ENCODE results near the gene MDP1.
"Not testable (repeated sequence)": the region's sequence is repeated elsewhere in the genome, so short reads cannot be mapped to it uniquely, and the experiment has no call there.

The MDP1 gene

GRCh38 chr14:24249230-24250021 lies 33.6 kb upstream of the MDP1 start:
- no CpG with 5 or more reads among the region's 13 CpGs for WGBS (ENCODE audit: insufficient coverage, insufficient read length)
- Histone ChIP-seq H3K36me3 (ENCODE audit: control insufficient read depth, insufficient read depth, low read length) (no peaks in the 10 kb centered on the region), H3K27me3 (ENCODE audit: control insufficient read depth, insufficient read depth, low read length) (no peaks in the 10 kb centered on the region), H3K4me1 (ENCODE audit: control insufficient read depth, insufficient read depth, low read length) (no peaks in the 10 kb centered on the region), H3K4me3 (ENCODE audit: low read length) (no peak overlapping the region), H3K9me3 (ENCODE audit: control insufficient read depth, insufficient read depth, low read length) (no peaks in the 10 kb centered on the region), H3K27ac (ENCODE audit: low read length) (no peak overlapping the region)
- DNase-seq (ENCODE audit: low read depth, low spot score) = no peak

DNA sequence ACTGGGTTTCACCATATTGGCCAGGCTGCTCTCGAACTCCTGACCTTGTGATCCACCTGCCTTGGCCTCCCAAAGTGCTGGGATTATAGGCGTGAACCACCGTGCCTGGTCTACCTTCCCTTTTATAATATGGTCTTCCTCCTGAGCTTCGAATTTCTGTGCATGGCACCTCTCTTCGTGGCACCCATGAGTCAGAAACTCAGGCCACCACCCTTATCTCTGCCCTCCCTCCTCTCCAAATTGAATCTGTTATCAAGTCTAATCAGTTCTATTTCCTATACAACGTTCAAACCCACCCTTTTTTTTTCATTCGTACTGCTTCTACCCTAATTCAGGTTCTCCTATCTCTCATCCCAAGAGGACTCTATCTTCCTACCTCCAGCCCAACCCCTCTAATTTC lies 31.6 kb upstream of the MDP1 start:
- Histone ChIP-seq H3K4me1 (ENCODE audit: control insufficient read depth, insufficient read depth, low read length) (no peaks in the 10 kb centered on the region; the same call in 1 of the 2 replicates), H3K27ac (ENCODE audit: low read length) (no peak overlapping the region), H3K4me3 (ENCODE audit: low read length) (no peak overlapping the region), H3K27me3 (ENCODE audit: control insufficient read depth, insufficient read depth, low read length) (no peaks in the 10 kb centered on the region), H3K9me3 (ENCODE audit: control insufficient read depth, insufficient read depth, low read length) (no peaks in the 10 kb centered on the region), H3K36me3 (ENCODE audit: control insufficient read depth, insufficient read depth, low read length) (no peaks in the 10 kb centered on the region)
- DNase-seq (ENCODE audit: low read depth, low spot score) = no peak
- 100% methylated on average over 2 of the region's 7 CpGs for WGBS (ENCODE audit: insufficient coverage, insufficient read length)

- no peaks in the 10 kb centered on the region for H3K9me3 ChIP-seq (ENCODE audit: control insufficient read depth, insufficient read depth, low read length)
- H3K4me1 ChIP-seq (ENCODE audit: control insufficient read depth, insufficient read depth, low read length) = no peaks in the 10 kb centered on the region; the same call in 1 of the 2 replicates
- no peaks in the 10 kb centered on the region for H3K27me3 ChIP-seq (ENCODE audit: control insufficient read depth, insufficient read depth, low read length)
- no peak overlapping the region for H3K4me3 ChIP-seq (ENCODE audit: low read length)
- H3K27ac ChIP-seq (ENCODE audit: low read length) = no peak overlapping the region
- DNase-seq (ENCODE audit: low read depth, low spot score) = no peak
- no peaks in the 10 kb centered on the region for H3K36me3 ChIP-seq (ENCODE audit: control insufficient read depth, insufficient read depth, low read length)
- no CpG with 5 or more reads among the region's 3 CpGs for WGBS (ENCODE audit: insufficient coverage, insufficient read length)
Measured at GRCh38 chr14:24246765-24247212, 30.9 kb upstream of the MDP1 start.

- not testable (repeated sequence) for H3K4me1 ChIP-seq (ENCODE audit: control insufficient read depth, insufficient read depth, low read length); DNase-seq (ENCODE audit: low read depth, low spot score); H3K27ac ChIP-seq (ENCODE audit: low read length); H3K9me3 ChIP-seq (ENCODE audit: control insufficient read depth, insufficient read depth, low read length); H3K4me3 ChIP-seq (ENCODE audit: low read length); H3K27me3 ChIP-seq (ENCODE audit: control insufficient read depth, insufficient read depth, low read length); H3K36me3 ChIP-seq (ENCODE audit: control insufficient read depth, insufficient read depth, low read length)
- no CpG with 5 or more reads among the region's 11 CpGs for WGBS (ENCODE audit: insufficient coverage, insufficient read length)
Measured at GRCh38 chr14:24245350-24245749, 29.5 kb upstream of the MDP1 start.

DNA sequence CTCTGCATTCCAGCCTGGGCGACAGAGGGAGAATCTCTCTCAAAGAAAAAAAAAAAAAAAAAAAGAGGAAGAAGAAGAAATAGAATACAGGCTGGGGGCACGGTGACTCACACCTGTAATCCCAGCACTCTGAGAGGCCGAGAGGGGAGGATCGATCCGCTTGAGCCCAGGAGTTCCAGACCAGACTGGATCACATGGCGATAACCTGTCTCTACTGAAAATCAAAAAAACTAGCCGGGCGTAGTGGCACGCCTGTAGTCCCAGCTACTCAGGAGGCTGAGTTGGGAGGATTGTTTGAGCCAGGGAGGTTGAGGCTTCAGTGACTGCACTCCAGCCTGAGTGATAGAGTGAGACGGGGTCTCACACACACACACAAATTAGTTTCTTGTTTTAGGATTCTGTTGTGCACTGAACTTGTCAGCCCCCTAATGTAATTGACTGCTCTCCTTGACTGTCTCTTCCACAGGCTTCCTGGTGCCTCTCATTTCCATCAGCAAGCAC lies 27.5 kb upstream of the MDP1 start:
- H3K27ac ChIP-seq (ENCODE audit: low read length) = no peak overlapping the region

DNA sequence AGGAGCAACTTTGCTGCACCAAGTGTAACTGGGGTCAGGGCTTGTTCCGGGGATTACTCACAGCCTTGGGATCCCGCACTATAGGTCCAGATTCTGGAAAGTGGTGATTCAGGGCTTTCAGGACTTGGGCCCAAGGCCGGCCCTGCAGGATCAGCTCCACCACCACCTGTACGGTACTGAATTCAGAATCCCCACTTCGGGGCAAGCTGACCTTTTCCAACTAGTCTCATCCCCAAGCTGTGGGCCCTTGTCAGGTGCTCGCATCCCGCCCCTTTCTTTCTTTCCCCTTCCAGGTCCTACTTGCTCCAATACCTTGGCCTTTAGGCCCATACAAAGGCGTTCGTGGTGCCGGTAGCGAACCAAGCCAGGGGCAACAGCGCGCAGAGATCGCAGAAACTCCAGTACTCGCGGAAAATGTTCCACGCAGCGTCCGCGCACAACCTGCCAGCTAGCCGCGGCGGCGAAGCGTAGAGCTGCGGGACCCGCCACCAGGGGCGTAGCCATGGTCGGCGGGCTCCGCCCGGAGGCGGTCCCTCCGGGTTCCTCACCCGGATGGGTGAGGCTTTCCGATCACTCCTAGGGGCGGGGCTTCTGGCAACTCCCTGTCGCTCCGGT lies 26.1 kb upstream of the MDP1 start:
- Histone ChIP-seq H3K4me3 (ENCODE audit: low read length) (peak overlapping the region; percentile 81), H3K27me3 (ENCODE audit: control insufficient read depth, insufficient read depth, low read length) (no peaks in the 10 kb centered on the region), H3K4me1 (ENCODE audit: control insufficient read depth, insufficient read depth, low read length) (peaks cover 2% of the 10 kb centered on the region; the same call in 1 of the 2 replicates), H3K9me3 (ENCODE audit: control insufficient read depth, insufficient read depth, low read length) (no peaks in the 10 kb centered on the region), H3K27ac (ENCODE audit: low read length) (no peak overlapping the region), H3K36me3 (ENCODE audit: control insufficient read depth, insufficient read depth, low read length) (peaks cover 22% of the 10 kb centered on the region)
- WGBS (ENCODE audit: insufficient coverage, insufficient read length) = no CpG with 5 or more reads among the region's 39 CpGs
- peak; percentile 57 for DNase-seq (ENCODE audit: low read depth, low spot score)

More for the DNA sequence above, 27.5 kb upstream of the MDP1 start:
- no CpG with 5 or more reads among the region's 10 CpGs for WGBS (ENCODE audit: insufficient coverage, insufficient read length)
- Histone ChIP-seq H3K4me3 (ENCODE audit: low read length) (no peak overlapping the region; the same call in 1 of the 2 replicates), H3K27me3 (ENCODE audit: control insufficient read depth, insufficient read depth, low read length) (no peaks in the 10 kb centered on the region), H3K4me1 (ENCODE audit: control insufficient read depth, insufficient read depth, low read length) (peaks cover 2% of the 10 kb centered on the region; the same call in 1 of the 2 replicates), H3K36me3 (ENCODE audit: control insufficient read depth, insufficient read depth, low read length) (peaks cover 11% of the 10 kb centered on the region), H3K9me3 (ENCODE audit: control insufficient read depth, insufficient read depth, low read length) (no peaks in the 10 kb centered on the region)
- no peak for DNase-seq (ENCODE audit: low read depth, low spot score)

DNA sequence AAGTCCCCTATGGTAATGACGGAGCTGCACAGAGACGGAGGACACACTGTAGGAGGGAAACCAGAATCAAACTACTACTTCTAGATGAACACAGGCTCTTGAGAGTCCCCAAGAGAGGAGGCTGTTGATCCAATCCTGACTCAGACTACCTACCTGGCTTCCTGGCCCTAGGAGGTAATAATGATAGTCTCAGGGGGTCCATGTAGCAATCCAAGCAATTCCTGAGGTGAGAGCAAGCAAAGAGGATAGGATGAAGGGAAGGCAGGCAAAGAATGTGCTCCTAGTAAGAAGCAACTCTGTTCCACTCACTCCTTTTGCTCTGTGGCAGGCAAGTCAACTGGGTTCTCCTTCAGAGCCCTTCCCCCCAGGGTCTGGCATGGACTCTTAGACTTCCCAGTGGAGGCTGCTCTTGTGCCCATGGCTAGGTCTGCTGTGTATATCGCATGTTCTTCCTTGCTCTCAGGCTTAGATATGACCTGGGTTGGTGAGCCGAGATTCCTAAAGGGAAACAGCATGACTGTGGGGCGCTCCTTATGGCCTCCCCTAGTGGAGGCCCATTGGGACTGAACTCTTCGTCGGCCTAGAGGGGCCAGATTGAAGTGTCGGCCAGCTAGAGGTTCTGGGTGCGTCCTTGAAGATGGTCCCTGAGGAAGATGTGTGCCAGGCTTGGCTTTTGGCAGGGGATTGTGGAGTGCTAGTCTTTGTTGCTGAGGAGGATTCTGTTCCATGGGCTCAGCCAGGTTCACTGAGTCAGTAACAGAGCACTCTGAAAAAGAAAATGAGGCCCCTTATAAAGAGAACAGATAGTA lies 24.4 kb upstream of the MDP1 start:
- Histone ChIP-seq H3K9me3 (ENCODE audit: control insufficient read depth, insufficient read depth, low read length) (no peaks in the 10 kb centered on the region), H3K4me1 (ENCODE audit: control insufficient read depth, insufficient read depth, low read length) (peaks cover 2% of the 10 kb centered on the region; the same call in 1 of the 2 replicates), H3K4me3 (ENCODE audit: low read length) (no peak overlapping the region), H3K27ac (ENCODE audit: low read length) (no peak overlapping the region), H3K27me3 (ENCODE audit: control insufficient read depth, insufficient read depth, low read length) (no peaks in the 10 kb centered on the region), H3K36me3 (ENCODE audit: control insufficient read depth, insufficient read depth, low read length) (peaks cover 27% of the 10 kb centered on the region)
- WGBS (ENCODE audit: insufficient coverage, insufficient read length) = no CpG with 5 or more reads among the region's 9 CpGs
- DNase-seq (ENCODE audit: low read depth, low spot score) = no peak

DNA sequence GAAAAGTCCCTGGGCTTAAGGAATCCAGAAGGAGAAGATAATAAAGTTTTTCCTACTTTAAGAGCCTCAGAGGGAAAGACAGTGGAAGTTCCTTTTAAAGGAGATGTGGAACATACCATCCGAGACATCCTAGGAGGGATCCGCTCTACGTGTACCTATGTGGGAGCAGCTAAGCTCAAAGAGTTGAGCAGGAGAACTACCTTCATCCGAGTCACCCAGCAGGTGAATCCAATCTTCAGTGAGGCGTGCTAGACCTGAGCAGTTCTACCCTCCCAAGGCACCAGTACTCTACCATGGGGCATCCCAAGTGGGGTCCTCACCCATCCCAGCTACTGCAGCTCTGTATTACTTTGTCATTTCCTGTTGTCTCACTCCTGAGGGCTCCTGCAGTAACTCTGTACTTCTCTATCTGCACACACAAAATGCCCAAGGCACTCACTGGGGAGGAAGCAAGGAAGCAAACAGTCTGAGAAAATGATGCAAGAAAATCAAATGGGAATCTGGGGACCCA lies 22.7 kb upstream of the MDP1 start:
- Histone ChIP-seq H3K27ac (ENCODE audit: low read length) (no peak overlapping the region), H3K9me3 (ENCODE audit: control insufficient read depth, insufficient read depth, low read length) (no peaks in the 10 kb centered on the region), H3K36me3 (ENCODE audit: control insufficient read depth, insufficient read depth, low read length) (peaks cover 27% of the 10 kb centered on the region), H3K4me1 (ENCODE audit: control insufficient read depth, insufficient read depth, low read length) (0 out of 2 replicates have a peak, but pooled peaks cover 2% of the 10 kb centered on the region), H3K4me3 (ENCODE audit: low read length) (no peak overlapping the region), H3K27me3 (ENCODE audit: control insufficient read depth, insufficient read depth, low read length) (no peaks in the 10 kb centered on the region)
- no CpG with 5 or more reads among the region's 5 CpGs for WGBS (ENCODE audit: insufficient coverage, insufficient read length)
- DNase-seq (ENCODE audit: low read depth, low spot score) = no peak

DNA sequence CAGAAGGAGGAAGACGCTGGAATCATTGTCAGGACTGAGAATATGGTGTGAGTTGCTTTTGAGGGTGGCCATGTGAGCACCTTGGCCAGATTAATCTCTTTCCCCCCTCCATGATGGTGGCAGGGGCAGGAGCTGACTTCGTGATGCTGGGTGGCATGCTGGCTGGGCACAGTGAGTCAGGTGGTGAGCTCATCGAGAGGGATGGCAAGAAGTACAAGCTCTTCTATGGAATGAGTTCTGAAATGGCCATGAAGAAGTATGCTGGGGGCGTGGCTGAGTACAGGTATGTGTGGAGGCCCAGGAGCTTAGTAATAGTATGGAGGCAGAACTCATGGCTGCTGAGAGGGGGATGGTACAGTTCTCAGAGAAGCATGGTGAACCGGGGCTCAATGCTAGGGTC lies 22.3 kb upstream of the MDP1 start:
- no peak for DNase-seq (ENCODE audit: low read depth, low spot score)
- Histone ChIP-seq H3K4me3 (ENCODE audit: low read length) (no peak overlapping the region), H3K27me3 (ENCODE audit: control insufficient read depth, insufficient read depth, low read length) (no peaks in the 10 kb centered on the region), H3K9me3 (ENCODE audit: control insufficient read depth, insufficient read depth, low read length) (no peaks in the 10 kb centered on the region), H3K27ac (ENCODE audit: low read length) (no peak overlapping the region), H3K36me3 (ENCODE audit: control insufficient read depth, insufficient read depth, low read length) (peaks cover 27% of the 10 kb centered on the region), H3K4me1 (ENCODE audit: control insufficient read depth, insufficient read depth, low read length) (0 out of 2 replicates have a peak, but pooled peaks cover 2% of the 10 kb centered on the region)
- no CpG with 5 or more reads among the region's 5 CpGs for WGBS (ENCODE audit: insufficient coverage, insufficient read length)

DNA sequence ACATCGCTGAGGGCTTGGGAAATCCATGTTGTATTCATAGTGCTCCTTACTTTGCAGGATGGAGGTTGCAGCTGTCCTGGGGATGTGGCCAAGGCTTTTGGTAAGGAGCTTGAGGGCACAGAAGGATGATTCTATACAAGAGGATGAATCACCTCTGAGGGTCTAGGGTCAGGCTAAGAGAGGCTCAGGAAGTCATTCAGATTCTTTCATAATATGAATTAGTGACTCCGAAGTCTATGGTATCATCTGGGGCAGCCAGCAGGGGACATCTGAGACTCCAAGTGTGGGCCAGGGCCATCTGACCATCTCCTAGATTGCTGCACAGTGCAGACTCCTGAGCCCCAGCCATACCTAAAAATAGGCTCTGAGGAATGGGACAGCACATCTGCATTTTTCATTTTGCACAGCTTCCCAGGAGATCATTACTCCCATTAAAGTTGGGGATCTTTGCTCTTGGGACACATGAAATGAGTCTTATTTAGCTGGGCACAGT lies 21.6 kb upstream of the MDP1 start:
- no peak for DNase-seq (ENCODE audit: low read depth, low spot score)
- H3K4me3 ChIP-seq (ENCODE audit: low read length) = no peak overlapping the region
- H3K36me3 ChIP-seq (ENCODE audit: control insufficient read depth, insufficient read depth, low read length) = peaks cover 27% of the 10 kb centered on the region
- no peaks in the 10 kb centered on the region for H3K27me3 ChIP-seq (ENCODE audit: control insufficient read depth, insufficient read depth, low read length)
- no peak overlapping the region for H3K27ac ChIP-seq (ENCODE audit: low read length)
- H3K9me3 ChIP-seq (ENCODE audit: control insufficient read depth, insufficient read depth, low read length) = no peaks in the 10 kb centered on the region
- 0 out of 2 replicates have a peak, but pooled peaks cover 2% of the 10 kb centered on the region for H3K4me1 ChIP-seq (ENCODE audit: control insufficient read depth, insufficient read depth, low read length)
- WGBS (ENCODE audit: insufficient coverage, insufficient read length) = no CpG with 5 or more reads among the region's 2 CpGs

Data from iPS DF 6.9 (cell line).